HG03354 (cell line): ENCODE results near the gene MEN1.

Source experiments
- ATAC-seq: cut with Tn5 transposase; IDR thresholded peaks from one replicate; pipeline ENCODE4 v1.9.1; 2021; ENCODE audit warnings: mild to moderate bottlenecking; ENCODE audit not compliant: unreplicated experiment, poor library complexity, severe bottlenecking

The MEN1 gene

GRCh38 chr11:64765851-64766665 lies 44.3 kb downstream of the MEN1 start:
- no peak for ATAC-seq

- ATAC-seq: no peak
Observed at GRCh38 chr11:64765291-64765850, 45.0 kb downstream of the MEN1 start.

- no peak for ATAC-seq
Observed at GRCh38 chr11:64764753-64765152, 45.6 kb downstream of the MEN1 start.

- no peak for ATAC-seq
Observed at GRCh38 chr11:64764040-64764611, 46.2 kb downstream of the MEN1 start.

GRCh38 chr11:64763526-64764039 lies 46.8 kb downstream of the MEN1 start:
- no peak for ATAC-seq

- ATAC-seq: no peak
Observed at GRCh38 chr11:64762674-64763525, 47.5 kb downstream of the MEN1 start.

GRCh38 chr11:64762277-64762673 lies 48.1 kb downstream of the MEN1 start:
- ATAC-seq: no peak

- no peak for ATAC-seq
Observed at GRCh38 chr11:64760759-64761420, 49.5 kb downstream of the MEN1 start.

GRCh38 chr11:64759722-64760719 lies 50.3 kb downstream of the MEN1 start, which contains the start of gene PYGM:
Gene PYGM (minus strand): TSS chr11:64759974. CDS start chr11:64759898, 76 bp downstream.
- no peak for ATAC-seq

- ATAC-seq: no peak
Observed at GRCh38 chr11:64759131-64759721, 51.1 kb downstream of the MEN1 start.

GRCh38 chr11:64758330-64759079 lies 51.8 kb downstream of the MEN1 start:
- no peak for ATAC-seq

GRCh38 chr11:64757549-64758329 lies 52.6 kb downstream of the MEN1 start:
- no peak for ATAC-seq

GRCh38 chr11:64755681-64756361 lies 54.5 kb downstream of the MEN1 start:
- ATAC-seq: no peak

GRCh38 chr11:64754919-64755662 lies 55.3 kb downstream of the MEN1 start:
- no peak for ATAC-seq
